GM19193 (cell line): ENCODE data around the gene ANKRD33B.

ENCODE experiments used
- POLR2A ChIP-seq: IDR thresholded peaks from 4 replicates; pipeline ENCODE4 v1.6.1; 2011; ENCODE audit not compliant: insufficient read depth, insufficient read length; ENCODE audit errors: extremely low read depth

Gene ANKRD33B

GRCh38 chr5:10580531-10581423, 16.9 kb downstream of the ANKRD33B start:
- TF ChIP-seq POLR2A, result no peak

GRCh38 chr5:10581424-10581748, 17.5 kb downstream of the ANKRD33B start:
- no peak for TF ChIP-seq POLR2A

GRCh38 chr5:10581867-10582511, 18.1 kb downstream of the ANKRD33B start:
- no peak for TF ChIP-seq POLR2A

GRCh38 chr5:10582512-10582897, 18.6 kb downstream of the ANKRD33B start:
- no peak for TF ChIP-seq POLR2A

- TF ChIP-seq POLR2A, result no peak
Measured at GRCh38 chr5:10583663-10584572, 20.0 kb downstream of the ANKRD33B start.

GRCh38 chr5:10584714-10585517, 21.0 kb downstream of the ANKRD33B start:
- no peak for TF ChIP-seq POLR2A

GRCh38 chr5:10585518-10585915, 21.6 kb downstream of the ANKRD33B start:
- no peak for TF ChIP-seq POLR2A

- TF ChIP-seq POLR2A, result no peak
Measured at GRCh38 chr5:10586008-10586407, 22.1 kb downstream of the ANKRD33B start.

GRCh38 chr5:10586555-10586954, 22.7 kb downstream of the ANKRD33B start:
- no peak for TF ChIP-seq POLR2A

- no peak for TF ChIP-seq POLR2A
Measured at GRCh38 chr5:10588109-10588775, 24.4 kb downstream of the ANKRD33B start.

GRCh38 chr5:10588779-10589447, 25.0 kb downstream of the ANKRD33B start:
- no peak for TF ChIP-seq POLR2A

GRCh38 chr5:10590226-10590999, 26.5 kb downstream of the ANKRD33B start:
- TF ChIP-seq POLR2A, result no peak

GRCh38 chr5:10591159-10591558, 27.3 kb downstream of the ANKRD33B start:
- no peak for TF ChIP-seq POLR2A

- no peak for TF ChIP-seq POLR2A
Measured at GRCh38 chr5:10591966-10592365, 28.1 kb downstream of the ANKRD33B start.
